Measurements from ENCODE around the gene TNFRSF18.

GRCh38 chr1:1210726-1211540, 4.5 kb upstream of the TNFRSF18 start:
- TF ChIP-seq POLR2A (IDR thresholded peaks at IDR 0.05; ENCODE audit: low read length) (no peak), CEBPB (IDR thresholded peaks at IDR 0.05) (no peak), ZNF302 (CRISPR knock-in tag; IDR thresholded peaks at IDR 0.05) (no peak), CTCF (IDR thresholded peaks at IDR 0.05) (no peak), MYC (IDR thresholded peaks at IDR 0.05; ENCODE audit: borderline replicate concordance, low read length) (no peak), POLR2AphosphoS2 (conservative IDR thresholded peaks at IDR 0.05; ENCODE audit: low read length) (no peak), RFX5 (IDR thresholded peaks at IDR 0.05) (no peak), ESRRA (IDR thresholded peaks at IDR 0.05; ENCODE audit: borderline replicate concordance, low read length) (no peak), E2F6 (IDR thresholded peaks at IDR 0.05; ENCODE audit: borderline replicate concordance, low read depth) (no peak), CHD2 (IDR thresholded peaks at IDR 0.05; ENCODE audit: low read length, partially characterized antibody) (no peak), FOXS1 (CRISPR knock-in tag; IDR thresholded peaks at IDR 0.05) (no peak)
